ENCODE measurements around the gene IMMP2L.
"Not testable (repeated sequence)": the region's sequence is repeated elsewhere in the genome, so short reads cannot be mapped to it uniquely, and the experiment has no call there.

The IMMP2L gene

DNA sequence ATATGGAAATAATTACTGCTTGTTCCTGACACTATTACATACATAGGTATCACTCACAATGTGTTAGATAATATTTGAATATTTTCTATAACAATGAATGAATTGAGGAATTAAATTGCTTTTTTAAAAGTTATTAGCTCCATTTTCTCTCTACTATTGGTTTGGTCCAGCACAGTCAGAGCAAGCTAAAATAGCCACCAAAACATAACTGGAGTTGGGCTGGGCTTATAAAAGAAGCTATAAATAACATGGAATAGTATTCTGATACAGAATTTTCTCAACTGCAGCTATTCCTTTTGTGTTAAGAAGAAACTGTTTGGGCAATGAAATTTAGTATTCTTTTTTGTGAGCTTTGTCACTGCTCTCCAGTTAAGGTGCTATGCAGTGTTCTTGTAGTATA is 614.0 kb downstream of the IMMP2L start:
- DNase-seq, result no peak

DNA sequence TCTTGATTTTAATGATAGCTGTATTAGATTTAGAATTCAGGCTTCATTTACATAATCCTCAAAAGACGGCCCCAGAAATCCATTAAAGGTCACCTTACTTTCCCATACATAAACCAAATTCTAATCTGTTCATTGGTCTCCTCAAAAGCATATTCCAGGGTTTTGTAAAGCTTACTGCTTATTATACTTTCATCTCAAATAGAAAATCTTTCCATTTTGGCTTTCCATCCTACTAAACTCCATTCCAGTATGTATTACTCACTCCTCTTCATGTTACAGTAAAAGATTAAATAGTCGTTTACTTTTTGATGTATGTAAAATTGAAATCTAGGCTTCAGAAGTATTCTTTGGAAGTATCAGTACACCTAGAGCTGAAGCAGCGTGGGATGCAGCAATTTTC is 614.9 kb downstream of the IMMP2L start:
- no peak for DNase-seq

DNA sequence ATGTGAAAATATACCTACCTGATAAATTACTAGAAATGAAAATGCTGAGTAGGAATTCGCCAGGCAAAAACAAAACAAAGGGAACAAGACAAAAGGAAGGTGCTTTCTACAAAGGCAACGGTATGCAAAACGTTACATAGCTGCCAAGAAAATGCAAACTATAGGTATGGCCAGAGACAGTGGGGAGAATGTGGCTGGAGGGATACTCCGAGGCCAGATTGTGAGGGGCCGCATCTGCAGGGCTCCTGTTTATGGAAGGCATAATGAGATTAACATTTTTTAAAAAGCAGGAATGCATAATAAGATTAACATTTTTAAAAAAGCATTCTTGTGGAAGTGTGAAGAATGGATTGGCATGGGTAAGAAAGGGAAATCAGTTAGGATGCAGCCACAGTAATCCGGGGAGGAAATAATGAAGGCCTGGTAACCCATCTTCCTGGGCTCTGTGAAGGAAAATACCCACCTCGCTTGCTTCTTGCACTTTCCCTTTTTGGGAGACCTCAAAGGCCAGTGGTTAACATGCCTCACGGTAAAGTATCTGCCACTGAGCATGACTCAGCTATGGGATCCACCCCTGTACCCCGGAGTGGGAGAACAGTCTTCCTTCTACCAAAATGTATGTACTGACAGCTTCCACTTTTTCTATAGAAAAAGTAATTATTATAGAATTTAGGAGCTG is 617.2 kb downstream of the IMMP2L start:
- no peak for DNase-seq

DNA sequence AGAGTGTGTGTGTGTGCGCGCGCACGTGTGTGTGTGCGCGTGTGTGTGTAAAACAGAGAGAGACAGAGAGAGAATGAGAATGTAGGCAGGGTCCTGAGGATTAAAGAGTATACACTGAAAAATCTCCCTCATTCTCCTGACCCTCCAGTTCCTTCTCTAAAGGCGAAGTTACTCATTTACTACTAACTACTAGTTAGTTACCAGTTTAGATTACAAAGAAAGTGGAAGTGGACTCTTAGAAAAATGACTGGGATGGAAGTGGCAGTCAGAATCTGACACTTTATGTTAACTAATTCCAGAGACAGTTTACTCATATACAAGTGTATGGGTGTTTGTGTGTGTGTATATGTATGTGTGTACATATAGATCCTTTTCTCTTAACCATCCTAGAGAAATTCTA is 617.8 kb downstream of the IMMP2L start:
- no peak for DNase-seq

DNA sequence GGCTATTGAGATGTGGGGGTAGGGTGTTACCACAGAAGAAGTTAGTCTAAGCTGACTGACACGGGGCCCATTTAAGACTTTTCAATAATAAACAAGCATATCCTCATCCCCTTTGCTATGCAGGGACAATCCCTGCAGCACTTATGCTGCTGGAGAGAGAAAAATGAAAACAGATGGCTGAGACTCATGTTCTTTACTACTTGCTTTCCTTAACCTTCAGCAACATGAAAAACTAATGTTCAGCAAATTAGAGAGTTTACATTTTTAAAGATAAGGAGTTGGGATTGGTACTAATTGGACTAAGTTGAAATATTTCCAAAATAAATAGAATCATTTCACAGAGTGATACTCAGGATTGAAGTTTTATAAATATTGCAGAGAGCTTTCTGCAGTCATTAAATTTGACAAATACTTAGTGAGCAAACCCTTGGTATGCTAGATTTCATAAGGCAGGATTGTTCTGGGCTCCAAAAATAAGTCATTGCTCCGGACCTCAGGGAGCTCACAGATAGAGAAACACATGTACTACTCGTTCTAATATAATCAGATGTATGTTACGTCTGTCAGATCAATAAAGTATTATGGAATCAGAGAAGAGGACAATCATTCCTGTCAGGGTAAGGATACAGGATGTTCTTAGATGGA is 618.5 kb downstream of the IMMP2L start:
- no peak for DNase-seq

DNA sequence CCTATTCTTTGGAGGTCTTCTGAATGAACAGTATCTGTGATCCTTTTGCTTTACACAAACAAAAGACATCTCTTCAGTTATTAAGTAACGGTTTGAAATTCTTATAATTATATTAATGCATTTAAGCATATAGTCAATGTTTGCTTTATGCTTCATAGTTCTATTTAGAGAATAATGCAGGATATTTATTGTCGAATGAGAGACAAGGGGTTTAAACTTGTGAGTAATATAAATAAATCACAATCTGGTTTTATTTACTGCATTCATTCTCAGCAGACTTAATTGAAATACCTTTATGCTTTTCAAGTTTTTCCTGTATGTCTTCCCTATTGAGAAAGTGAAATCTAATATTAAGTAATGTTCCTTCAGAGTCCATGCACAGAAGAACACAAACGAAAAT is 620.9 kb downstream of the IMMP2L start:
- no peak for DNase-seq

DNA sequence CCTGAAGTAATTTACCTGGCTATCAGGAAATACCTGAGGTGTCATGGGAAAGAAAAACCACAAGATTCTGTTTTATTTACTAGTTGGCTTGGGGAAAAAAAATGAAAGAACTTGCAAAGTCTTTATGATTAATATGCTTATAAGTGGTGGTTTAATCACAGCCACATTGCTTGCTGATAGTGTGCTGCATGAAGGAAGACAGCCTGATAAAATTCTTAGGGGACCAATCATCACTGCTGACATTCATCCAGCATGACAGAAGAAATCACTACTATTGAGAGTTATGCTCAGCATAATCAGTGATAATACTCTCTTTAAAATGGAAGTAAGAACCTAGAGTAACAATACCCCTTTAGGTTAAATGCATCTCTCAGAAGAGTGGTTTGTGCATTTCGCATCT is 621.5 kb downstream of the IMMP2L start:
- DNase-seq, result no peak

DNA sequence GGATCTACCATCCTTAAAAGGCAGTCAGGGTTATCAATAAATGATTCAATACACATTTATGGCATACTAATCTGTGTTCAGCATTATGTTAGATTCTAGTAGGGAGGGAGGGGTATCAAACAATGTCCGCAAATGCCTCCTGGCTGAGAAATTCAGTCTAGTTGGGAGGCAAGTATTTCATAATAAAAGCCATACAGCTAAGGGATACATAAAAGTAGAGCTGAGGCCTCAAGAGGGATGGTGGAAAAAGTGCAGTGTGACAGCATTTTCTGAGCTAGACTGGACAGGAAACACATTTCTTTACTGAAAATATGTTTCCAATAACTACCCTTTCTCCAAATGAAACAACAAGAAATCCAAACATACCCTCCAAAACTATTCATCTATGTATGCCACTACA is 624.1 kb downstream of the IMMP2L start:
- DNase-seq, result no peak

DNA sequence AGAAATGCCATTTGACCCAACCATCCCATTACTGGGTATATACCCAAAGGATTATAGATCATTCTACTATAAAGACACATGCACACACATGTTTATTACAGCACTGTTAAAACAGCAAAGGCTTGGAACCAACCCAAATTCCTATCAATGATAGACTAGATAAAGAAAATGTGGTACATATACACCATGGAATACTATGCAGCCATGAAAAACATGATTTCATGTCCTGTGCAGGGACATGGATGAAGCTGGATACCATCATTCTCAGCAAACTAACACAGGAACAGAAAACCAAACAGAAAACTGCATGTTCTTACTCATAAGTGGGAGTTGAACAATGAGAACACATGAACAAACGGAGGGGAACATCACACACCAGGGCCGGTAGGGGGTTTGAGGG is 625.6 kb downstream of the IMMP2L start:
- not testable (repeated sequence) for DNase-seq

DNA sequence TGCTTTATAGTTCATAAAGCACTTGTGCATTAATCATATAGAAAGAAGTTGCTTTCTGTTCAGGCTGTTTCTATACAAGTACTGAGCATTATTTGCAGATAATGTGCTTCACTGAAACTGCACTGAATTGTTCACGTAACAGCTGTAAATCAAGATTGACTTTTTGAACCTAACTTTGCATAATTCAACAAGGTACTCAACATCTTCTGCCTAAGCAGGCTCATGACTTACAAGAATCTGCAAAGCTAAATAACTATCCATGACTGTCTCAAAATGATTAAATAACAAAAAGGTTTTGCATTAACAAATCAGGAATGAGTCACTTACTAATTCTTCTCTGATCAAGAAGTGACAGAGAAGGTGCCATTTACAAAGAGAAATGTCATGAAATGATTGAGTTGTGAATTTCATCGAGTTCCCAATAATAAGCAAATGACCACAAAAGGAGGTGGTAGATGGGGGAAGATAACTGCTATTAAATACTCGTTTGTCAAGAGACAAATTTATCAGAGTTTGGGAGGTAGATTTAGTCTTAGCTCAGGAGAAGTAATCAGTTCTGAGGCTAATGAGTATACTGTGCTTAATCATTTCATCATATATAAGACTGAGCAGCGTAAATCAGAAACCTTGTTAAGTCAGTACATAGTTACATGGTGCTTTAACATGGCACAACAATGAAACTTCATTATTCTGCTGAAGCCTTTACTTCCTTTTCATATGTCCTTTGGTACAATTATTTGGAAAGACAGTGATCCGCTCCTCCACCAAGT is 632.6 kb downstream of the IMMP2L start:
- DNase-seq, result no peak

DNA sequence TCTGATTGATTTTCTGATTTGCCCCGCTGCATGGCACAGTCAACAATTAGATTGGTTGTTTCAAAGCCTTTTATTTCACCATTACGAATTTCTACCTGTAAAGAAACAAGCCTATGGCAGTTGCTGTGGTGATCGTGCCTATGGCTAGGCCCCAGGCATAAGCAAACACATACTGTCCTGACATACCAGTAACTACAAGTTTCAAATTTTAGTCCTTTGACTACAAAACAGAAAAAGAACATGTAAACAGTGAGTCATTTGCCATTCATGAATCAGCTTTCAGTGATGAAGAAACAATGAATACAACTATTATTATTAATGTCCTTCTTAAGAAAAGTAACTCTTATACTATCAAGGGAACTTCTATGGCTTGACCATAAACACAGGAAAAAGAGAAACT is 639.4 kb downstream of the IMMP2L start:
- DNase-seq, result no peak

DNA sequence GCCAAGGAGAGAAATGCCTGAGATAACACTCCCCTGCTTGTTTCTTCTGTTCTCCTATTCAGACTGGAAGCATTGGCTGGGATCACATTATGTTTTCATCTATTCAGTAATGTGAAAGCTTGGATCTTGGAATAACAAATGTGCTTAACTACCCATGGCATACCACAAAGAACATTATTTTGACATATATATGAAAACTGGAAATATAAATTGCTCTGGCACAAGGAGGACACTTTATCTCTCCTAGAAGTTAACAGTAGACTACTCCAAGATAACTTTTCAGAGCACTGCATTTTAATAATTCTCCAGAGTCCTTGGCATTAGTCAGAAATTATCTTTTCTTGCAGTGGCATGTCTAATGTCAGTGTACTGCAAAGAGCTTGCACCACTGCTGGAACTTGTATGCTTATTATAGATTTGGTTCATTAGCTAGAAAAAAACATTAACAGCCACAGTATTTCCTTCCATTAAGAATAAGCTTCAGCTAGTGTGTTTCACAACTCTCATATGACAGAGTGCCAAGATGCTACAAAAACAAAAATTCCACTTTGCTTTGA is 640.6 kb downstream of the IMMP2L start:
- no peak for DNase-seq

DNA sequence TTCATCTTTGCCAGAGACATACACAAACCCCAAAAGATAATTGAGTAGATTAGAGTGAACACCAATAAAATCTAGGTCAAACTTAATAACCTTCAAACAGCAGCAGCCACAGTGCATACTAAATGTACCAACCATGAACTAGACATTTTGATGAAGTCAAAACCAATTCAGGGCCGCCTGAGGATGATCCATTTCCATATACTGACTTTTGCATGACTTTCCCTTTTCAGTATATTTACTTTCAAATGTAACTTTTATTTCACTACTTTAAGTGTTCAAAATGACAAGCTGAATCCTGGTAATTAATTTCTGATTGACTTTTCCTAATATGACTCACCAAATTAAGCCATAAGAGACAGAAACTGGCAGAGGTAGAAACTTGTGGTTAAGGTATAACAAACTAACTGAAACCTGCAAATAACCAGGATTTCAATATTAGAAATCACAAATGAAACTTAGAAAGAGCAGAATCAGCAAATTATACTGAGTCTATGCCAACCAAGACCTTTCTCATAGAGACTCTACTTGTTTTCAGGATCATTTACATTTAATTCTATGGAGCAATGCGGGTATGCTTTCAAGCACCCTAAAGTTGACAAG is 643.2 kb downstream of the IMMP2L start:
- DNase-seq, result no peak

DNA sequence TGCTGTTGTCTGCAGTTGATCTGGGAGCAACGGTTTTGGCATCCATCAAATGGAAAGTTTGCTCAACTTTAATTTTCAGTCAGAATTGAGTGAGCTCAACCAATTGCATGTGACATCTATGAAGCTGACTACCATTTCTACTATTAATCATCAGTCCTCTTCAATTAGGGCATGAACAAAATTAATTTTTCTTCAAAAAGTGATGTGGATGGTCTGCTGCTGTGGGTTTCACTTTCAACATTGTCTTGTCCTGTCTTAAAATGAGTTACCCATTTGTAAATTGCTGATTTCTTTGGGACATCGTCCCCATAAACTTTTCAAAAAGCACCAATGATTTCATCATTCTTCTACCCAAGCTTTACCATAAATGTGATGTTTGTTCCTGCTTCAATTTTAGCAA is 648.0 kb downstream of the IMMP2L start:
- DNase-seq, result no peak

DNA sequence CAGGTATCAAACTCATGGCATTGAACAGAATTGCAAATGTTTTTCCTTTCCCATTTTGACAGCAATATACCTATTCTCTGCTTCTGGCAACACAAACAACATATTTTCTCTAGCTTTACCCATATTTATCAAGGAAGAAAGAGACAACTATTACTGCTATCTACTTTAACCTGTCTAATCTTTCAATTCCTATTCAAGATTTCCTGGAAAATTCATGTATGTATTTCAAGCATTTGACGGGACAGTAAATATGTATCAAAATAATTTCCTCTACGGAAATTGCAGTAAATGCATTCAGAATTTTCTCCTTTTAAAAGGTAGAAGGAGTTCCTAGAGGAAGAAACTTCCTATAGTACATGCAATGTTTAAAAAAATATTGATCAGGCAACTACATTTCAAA is 650.7 kb downstream of the IMMP2L start:
- no peak for DNase-seq

DNA sequence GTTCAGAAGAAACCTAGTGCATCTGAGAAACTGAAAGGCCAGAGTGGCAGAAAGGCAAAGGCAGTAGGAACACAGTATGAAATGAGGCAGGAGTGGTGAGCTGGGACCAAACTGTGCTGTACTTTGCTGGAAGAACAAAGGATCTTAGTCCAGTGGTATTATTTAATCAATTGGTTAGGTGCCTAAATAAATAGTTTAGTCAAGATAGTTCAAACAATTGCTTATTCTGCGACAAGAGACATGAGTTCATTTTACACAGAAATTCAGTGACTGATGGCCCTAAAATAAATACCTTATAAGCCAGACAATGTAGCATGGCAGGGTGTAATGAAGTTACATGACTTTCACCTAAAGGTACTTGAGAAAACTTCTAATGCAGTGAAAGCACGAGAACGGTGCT is 653.2 kb downstream of the IMMP2L start:
- DNase-seq, result no peak

DNA sequence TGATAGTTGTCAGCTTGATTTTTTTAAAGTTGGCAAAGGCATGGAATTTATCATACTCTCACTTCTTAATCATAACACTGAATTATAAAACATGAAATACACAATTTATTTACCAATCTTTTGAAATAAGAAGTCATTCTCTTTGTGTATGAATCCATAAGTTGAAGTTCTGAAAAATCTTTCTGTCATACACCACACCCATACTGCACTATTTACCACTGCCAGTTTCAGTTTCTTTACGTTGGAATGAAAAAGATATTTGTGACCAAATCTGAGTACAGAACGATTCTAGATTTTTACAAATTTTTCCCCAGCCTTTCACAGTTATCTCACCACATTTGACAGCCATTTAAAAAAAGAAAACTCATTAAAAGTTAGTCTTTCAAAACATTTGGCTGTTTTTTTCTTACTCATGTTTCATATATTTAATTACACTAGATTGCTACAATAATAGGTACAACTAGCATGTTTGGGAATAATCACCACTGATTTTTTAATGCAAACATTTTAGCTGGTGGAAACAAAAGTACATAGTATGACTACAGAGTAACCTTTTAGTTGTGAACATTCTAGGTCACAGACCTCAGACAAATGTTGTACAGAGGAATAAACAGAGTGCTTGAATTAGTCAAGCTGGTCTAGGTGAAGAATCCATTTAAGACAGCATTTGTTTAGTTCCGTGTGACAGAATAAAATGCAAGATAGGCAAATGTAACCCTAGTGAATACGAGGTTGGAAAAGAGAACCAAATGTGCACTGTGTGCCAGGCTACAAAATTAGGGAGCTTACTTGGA is 656.3 kb downstream of the IMMP2L start:
- DNase-seq, result no peak

DNA sequence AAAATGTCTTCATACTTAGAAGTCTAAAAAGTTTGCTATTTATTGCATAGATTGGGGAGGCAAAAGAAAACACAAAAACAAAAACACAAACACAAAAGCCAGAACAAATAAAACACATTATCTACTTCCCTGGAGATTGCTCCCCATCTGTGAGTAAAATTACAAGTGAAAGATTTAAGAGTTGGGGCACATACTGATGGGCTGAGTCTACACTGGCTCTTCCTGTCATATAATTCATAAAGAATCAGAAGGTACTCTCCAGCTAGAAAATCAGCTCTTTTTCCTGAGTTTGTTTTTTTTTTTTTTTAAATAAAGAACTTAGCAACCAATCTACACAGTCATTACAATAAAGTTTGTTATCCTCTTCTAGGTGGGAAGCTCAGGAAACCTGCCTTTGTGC is 663.8 kb downstream of the IMMP2L start:
- DNase-seq, result no peak

DNA sequence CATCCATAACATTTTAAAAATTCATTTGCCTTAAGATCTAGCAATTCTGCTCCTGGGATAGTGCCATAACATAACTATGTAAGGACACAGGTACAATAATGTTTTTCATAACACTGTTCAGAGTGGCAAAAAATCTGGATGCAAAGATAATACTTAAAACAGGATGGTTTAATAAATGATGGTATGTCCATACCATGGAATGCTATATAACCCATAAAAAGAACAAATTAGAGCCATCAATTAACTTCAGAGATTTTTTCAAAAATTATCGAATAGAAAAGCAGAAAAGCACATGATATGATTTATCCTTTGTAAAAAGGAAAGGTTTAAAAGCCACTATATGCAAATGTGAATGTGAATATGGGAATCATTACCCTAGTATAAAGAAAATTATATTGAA is 664.8 kb downstream of the IMMP2L start:
- no peak for DNase-seq

DNA sequence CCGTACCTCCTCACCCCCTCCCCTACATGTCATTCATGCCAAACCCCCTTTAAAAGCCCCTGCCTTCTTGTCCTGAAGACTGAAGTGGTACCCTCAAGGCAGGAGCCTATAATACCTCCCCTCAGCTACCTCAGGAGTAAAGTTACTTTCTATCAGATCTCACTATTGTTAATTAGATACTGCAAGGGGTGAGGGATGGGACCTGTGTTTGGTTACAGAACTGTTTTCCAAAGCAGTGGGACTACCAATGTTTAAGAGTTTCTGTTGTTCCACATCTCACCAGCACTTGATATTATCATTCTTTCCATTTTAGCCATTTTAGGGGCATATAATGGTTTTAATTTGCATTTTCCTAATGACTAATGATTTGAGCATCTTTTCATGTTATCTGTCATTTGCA is 668.2 kb downstream of the IMMP2L start:
- DNase-seq, result no peak

DNA sequence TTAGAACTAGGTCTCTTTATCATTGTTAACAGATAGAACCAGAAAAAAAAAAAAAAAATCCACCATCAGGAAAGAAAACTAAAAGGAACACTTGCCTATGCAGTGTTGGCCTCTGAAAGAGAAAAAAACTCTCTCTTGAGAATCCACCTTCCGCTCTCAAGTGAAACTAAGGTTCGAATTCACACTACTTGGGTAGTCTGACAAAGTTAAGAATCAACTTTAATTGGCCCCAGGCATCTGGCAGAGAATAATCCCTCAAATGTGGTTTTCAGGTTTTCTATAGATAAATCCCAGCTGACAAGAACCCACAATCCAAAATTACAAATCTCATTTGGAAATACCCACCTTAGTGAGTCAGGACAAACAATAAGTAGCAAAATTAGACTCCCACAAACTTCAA is 671.1 kb downstream of the IMMP2L start:
- no peak for DNase-seq

DNA sequence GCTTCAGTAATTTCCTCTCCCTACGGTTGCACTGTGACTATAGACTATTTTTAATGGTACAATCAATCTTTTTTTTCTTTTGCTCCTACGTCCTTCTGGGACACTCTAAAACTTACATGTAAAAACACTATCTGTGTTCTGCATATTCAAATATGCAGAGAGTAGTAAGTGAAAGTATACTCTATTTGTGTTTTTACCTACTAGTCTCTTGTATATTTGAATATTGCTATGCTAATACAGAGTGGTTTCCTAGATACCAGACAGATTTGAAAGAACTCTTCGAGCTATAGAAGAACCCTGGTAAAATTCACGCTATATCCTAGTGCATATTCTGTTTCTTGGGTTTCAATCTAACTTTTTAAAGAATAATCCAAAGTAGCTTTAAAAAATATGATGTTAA is 672.2 kb downstream of the IMMP2L start:
- DNase-seq, result no peak

DNA sequence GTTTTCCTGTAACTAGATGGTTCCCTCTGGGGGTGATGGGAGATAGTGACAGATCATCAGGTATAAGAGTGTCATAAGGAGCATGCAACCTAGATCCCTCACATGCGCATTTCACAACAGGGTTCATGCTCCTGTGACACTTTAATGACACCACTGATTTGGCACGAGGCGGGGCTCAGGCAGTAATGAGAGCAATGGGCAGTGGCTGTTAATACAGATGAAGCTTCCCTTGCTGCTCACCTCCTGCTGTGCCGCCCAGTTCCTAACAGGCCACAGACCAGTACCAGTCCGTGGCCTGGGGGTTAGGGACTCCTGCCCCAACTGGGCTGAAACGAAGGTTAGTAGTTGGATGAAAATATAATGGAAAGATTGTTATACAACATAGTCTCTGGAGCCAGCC is 673.0 kb downstream of the IMMP2L start:
- DNase-seq, result no peak
